ENCODE results near the gene QPCTL.

DNA sequence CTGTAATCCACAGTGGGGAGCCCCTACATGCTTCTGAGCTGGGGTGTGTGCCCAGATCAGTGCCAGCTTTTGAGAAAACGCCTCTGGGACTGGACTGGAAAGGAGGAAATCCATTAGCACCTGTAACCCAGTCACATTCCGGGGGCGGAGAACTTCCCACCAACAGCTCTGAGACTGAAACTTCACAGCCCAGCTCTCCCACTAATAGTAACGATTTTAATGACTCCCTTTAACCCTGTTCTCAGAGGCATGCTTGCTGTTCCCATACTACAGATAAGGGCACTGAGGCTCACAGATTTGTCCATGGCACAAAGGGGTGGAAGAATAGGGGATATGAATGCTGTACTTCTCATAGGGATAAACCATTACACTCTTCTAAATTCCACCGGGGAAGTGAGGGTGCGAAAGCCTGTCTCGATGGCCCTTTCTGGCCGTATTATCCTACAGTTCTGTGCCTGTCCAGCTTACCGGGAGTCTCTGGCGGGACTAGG, 37.4 kb downstream of the QPCTL start:
- TF ChIP-seq, protein P1, sequence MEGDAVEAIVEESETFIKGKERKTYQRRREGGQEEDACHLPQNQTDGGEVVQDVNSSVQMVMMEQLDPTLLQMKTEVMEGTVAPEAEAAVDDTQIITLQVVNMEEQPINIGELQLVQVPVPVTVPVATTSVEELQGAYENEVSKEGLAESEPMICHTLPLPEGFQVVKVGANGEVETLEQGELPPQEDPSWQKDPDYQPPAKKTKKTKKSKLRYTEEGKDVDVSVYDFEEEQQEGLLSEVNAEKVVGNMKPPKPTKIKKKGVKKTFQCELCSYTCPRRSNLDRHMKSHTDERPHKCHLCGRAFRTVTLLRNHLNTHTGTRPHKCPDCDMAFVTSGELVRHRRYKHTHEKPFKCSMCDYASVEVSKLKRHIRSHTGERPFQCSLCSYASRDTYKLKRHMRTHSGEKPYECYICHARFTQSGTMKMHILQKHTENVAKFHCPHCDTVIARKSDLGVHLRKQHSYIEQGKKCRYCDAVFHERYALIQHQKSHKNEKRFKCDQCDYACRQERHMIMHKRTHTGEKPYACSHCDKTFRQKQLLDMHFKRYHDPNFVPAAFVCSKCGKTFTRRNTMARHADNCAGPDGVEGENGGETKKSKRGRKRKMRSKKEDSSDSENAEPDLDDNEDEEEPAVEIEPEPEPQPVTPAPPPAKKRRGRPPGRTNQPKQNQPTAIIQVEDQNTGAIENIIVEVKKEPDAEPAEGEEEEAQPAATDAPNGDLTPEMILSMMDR (IDR thresholded peaks at IDR 0.05), result no peak
- TF ChIP-seq POLR2A (IDR thresholded peaks at IDR 0.05) (no peak), EP300 (IDR thresholded peaks at IDR 0.05) (no peak)
